Measurements from ENCODE around the gene MIPOL1. TPM values are rescaled to one million over a fixed set of nuclear protein-coding genes. Genes with fewer than 3 reads are reported as not detected.
A peak's percentile ranks its signal among the peaks of the same experiment; 100 is the strongest.

The MIPOL1 gene
- total and polyA plus RNA-seq, 2 of the 13 experiments (the other 11 are each of a cell fraction or from before 2014, with no cell fraction given): 8.6 to 34.2 TPM

DNA sequence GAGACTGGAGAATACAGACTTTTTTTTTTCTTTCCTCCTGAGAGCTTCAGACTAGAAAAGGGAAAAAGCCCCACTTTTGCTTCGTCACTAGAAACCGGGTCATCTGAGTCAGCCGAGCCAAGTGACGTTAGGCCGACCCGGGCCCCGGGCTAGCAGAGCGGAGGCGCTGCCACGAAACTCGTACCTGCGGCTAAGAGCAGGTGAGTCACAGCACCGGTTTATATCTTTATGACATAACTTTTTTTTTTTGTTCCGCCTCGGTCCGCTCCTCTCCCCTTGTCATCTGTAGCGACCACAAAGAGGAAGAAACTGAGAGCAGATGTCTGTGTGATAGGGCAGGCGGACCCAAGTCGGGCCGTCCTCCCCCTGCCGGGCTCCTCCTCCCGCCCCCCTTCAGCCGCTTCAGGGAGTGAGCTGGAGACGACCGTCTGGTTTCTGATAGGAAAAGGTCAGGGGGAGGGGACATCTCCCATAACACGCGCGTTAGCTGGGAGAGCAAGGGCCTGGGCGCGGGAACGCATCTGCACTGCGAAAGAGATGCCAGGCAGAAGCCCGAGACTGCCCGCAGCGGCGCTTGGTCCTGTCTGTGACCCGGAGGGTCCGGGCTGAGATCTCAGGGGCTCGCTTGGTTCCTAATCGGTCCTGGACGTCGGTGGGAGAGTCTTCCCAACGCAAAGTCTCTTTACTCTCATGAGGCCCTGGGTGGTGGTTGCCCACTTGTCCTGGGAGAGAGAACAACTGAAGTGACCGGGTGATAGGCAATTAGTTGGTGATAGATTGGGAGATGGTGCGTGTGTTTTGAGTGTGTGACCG lies 398.3 kb downstream of the MIPOL1 start (continued):
- TF ChIP-seq SRSF4 (IDR thresholded peaks at IDR 0.05; ENCODE audit: low read depth, low read length, poor library complexity, severe bottlenecking): no peak
- TF ChIP-seq, protein P1, sequence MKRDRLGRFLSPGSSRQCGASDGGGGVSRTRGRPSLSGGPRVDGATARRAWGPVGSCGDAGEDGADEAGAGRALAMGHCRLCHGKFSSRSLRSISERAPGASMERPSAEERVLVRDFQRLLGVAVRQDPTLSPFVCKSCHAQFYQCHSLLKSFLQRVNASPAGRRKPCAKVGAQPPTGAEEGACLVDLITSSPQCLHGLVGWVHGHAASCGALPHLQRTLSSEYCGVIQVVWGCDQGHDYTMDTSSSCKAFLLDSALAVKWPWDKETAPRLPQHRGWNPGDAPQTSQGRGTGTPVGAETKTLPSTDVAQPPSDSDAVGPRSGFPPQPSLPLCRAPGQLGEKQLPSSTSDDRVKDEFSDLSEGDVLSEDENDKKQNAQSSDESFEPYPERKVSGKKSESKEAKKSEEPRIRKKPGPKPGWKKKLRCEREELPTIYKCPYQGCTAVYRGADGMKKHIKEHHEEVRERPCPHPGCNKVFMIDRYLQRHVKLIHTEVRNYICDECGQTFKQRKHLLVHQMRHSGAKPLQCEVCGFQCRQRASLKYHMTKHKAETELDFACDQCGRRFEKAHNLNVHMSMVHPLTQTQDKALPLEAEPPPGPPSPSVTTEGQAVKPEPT (CRISPR knock-in tag; IDR thresholded peaks at IDR 0.05; ENCODE audit: low read depth): peak; percentile 75; the same call in 1 of the 2 replicates
- peak; percentile 98 for TF ChIP-seq ERF (CRISPR knock-in tag; IDR thresholded peaks at IDR 0.05)
- peak; percentile 94 for TF ChIP-seq ZSCAN25 (CRISPR knock-in tag; IDR thresholded peaks at IDR 0.05)
- TF ChIP-seq CCDC6 (CRISPR knock-in tag; IDR thresholded peaks at IDR 0.05): peak; percentile 93; the same call in 1 of the 2 replicates
- TF ChIP-seq HIC2 (CRISPR knock-in tag; IDR thresholded peaks at IDR 0.05; ENCODE audit: low read depth): peak; percentile 93; the same call in 1 of the 2 replicates
- TF ChIP-seq ZNF34 (CRISPR knock-in tag; IDR thresholded peaks at IDR 0.05; ENCODE audit: borderline replicate concordance): peak; percentile 90; the same call in 1 of the 2 replicates
- peak; percentile 6; the same call in 1 of the 2 replicates for TF ChIP-seq KDM1A (CRISPR knock-in tag; IDR thresholded peaks at IDR 0.05)
- peak; percentile 91 for TF ChIP-seq TBX2 (CRISPR knock-in tag; IDR thresholded peaks at IDR 0.05; ENCODE audit: borderline replicate concordance)
- TF ChIP-seq THAP9 (CRISPR knock-in tag; IDR thresholded peaks at IDR 0.05; ENCODE audit: borderline replicate concordance): peak; percentile 95
- TF ChIP-seq ATF5 (CRISPR knock-in tag; IDR thresholded peaks at IDR 0.05; ENCODE audit: low read depth): no peak; the same call in 1 of the 2 replicates
- TF ChIP-seq ZNF614 (CRISPR knock-in tag; IDR thresholded peaks at IDR 0.05; ENCODE audit: borderline replicate concordance): peak; percentile 98
- peak; percentile 75 for TF ChIP-seq U2AF1 (optimal IDR thresholded peaks at IDR 0.05; ENCODE audit: low read depth, low read length)
- peak; percentile 91 for TF ChIP-seq ISX (CRISPR knock-in tag; conservative IDR thresholded peaks at IDR 0.05)
- TF ChIP-seq CC2D1A (CRISPR knock-in tag; IDR thresholded peaks at IDR 0.05): no peak
- TF ChIP-seq NFRKB (IDR thresholded peaks at IDR 0.05): no peak
- no peak; the same call in 1 of the 2 replicates for TF ChIP-seq ZNF484 (CRISPR knock-in tag; IDR thresholded peaks at IDR 0.05; ENCODE audit: borderline replicate concordance, low read depth)
- peak; percentile 87 for TF ChIP-seq MED8 (CRISPR knock-in tag; IDR thresholded peaks at IDR 0.05; ENCODE audit: insufficient replicate concordance)
- TF ChIP-seq, protein P2, sequence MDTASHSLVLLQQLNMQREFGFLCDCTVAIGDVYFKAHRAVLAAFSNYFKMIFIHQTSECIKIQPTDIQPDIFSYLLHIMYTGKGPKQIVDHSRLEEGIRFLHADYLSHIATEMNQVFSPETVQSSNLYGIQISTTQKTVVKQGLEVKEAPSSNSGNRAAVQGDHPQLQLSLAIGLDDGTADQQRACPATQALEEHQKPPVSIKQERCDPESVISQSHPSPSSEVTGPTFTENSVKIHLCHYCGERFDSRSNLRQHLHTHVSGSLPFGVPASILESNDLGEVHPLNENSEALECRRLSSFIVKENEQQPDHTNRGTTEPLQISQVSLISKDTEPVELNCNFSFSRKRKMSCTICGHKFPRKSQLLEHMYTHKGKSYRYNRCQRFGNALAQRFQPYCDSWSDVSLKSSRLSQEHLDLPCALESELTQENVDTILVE (CRISPR knock-in tag; IDR thresholded peaks at IDR 0.05): peak; percentile 55; the same call in 1 of the 2 replicates
